OCI-LY7 (cell line): Measurements from ENCODE around the gene FALEC. TPM values are rescaled to one million over a fixed set of nuclear protein-coding genes. Genes with fewer than 3 reads are reported as not detected.

Experiments used
- BruUV-seq: library from RNA; stranded (reverse); fragments of 400-500 nt; replicated peaks from 2 replicates; lab custom pipeline; 2021; lab: Mats Ljungman, UMichigan
- CTCF ChIA-PET: fragments of 300-600 bp; sonication (Branson Sonifier 250); formaldehyde crosslinking; loops from one replicate; lab custom pipeline; 2022; ENCODE audit warnings: antibody characterized with exemption; ENCODE audit not compliant: unreplicated experiment; lab: Charles Lee
- POLR2A ChIA-PET: fragments of 300-600 bp; sonication (Branson Sonifier 250); formaldehyde crosslinking; loops from one replicate; lab custom pipeline; 2022; ENCODE audit warnings: antibody characterized with exemption; lab: Charles Lee
- DNase-seq: peaks from one replicate; pipeline ENCODE4 v3.0.0-alpha.2; 2015; ENCODE audit warnings: low spot score
- H2AFZ ChIP-seq: fragments of 200-600 bp; sonication (generic), shearing (Covaris generic); 2 replicates; pipeline ENCODE4 v1.6.1; 2014; ENCODE audit warnings: mild to moderate bottlenecking, antibody characterized with exemption, low read length, moderate library complexity
- H3K27ac ChIP-seq: fragments of 200-600 bp; sonication (generic); 2 replicates; pipeline ENCODE4 v1.5.1; 2014; ENCODE audit warnings: mixed run types, low read depth, mild to moderate bottlenecking, moderate library complexity, low read length, inconsistent platforms; ENCODE audit not compliant: poor library complexity, severe bottlenecking
- H3K36me3 ChIP-seq: fragments of 200-600 bp; sonication (generic); 2 replicates; pipeline ENCODE4 v1.6.1; 2014; ENCODE audit warnings: mild to moderate bottlenecking, antibody characterized with exemption, low read length, moderate library complexity, mixed read lengths; ENCODE audit not compliant: insufficient read depth
- H3K4me1 ChIP-seq: fragments of 200-600 bp; sonication (generic); 2 replicates; pipeline ENCODE4 v1.5.1; 2014; ENCODE audit warnings: mild to moderate bottlenecking, low read length; ENCODE audit not compliant: insufficient read depth, poor library complexity, severe bottlenecking
- H3K4me2 ChIP-seq: fragments of 200-600 bp; sonication (generic); 2 replicates; pipeline ENCODE4 v1.6.1; 2014; ENCODE audit warnings: mild to moderate bottlenecking, low read length
- H3K4me3 ChIP-seq: fragments of 200-600 bp; sonication (generic); 2 replicates; pipeline ENCODE4 v1.5.1; 2014; ENCODE audit warnings: mild to moderate bottlenecking, low read depth, low read length; ENCODE audit not compliant: poor library complexity, severe bottlenecking
- H3K79me2 ChIP-seq: fragments of 200-600 bp; sonication (generic); 2 replicates; pipeline ENCODE4 v1.6.1; 2016; ENCODE audit warnings: low read depth, mild to moderate bottlenecking, low read length, moderate library complexity, mixed read lengths; ENCODE audit not compliant: insufficient read depth
- H3K9me2 ChIP-seq: fragments of 200-600 bp; sonication (generic); 2 replicates; pipeline ENCODE4 v1.6.1; 2016; ENCODE audit warnings: mild to moderate bottlenecking, low read length, mixed read lengths; ENCODE audit not compliant: insufficient read depth
- H3K9me3 ChIP-seq: fragments of 200-600 bp; sonication (generic); 2 replicates; pipeline ENCODE4 v1.6.1; 2014; ENCODE audit warnings: mild to moderate bottlenecking, mixed run types, low read length, mixed read lengths
- H4K20me1 ChIP-seq: fragments of 200-600 bp; sonication (generic); 2 replicates; pipeline ENCODE4 v1.6.1; 2014; ENCODE audit warnings: mild to moderate bottlenecking, antibody characterized with exemption, low read length, moderate library complexity, mixed read lengths; ENCODE audit not compliant: insufficient read depth
- CTCF ChIP-seq: fragments of 200-600 bp; sonication (generic); conservative IDR thresholded peaks from 2 replicates; pipeline ENCODE4 v1.5.1; 2014; ENCODE audit warnings: mild to moderate bottlenecking, antibody characterized with exemption, low read length, moderate library complexity, mixed read lengths
- EZH2phosphoT487 ChIP-seq: fragments of 200-600 bp; sonication (generic); IDR thresholded peaks from 2 replicates; pipeline ENCODE4 v1.6.1; 2018; ENCODE audit warnings: low read depth, borderline replicate concordance, mild to moderate bottlenecking, mixed run types, antibody characterized with exemption, low read length, moderate library complexity, mixed read lengths
- intact Hi-C: fragments of 100-400 bp; cut with micrococcal nuclease; formaldehyde crosslinking; loops from one replicate; pipeline ENCODE4 v1.10.0; 2022; ENCODE audit not compliant: unreplicated experiment
- total RNA-seq, 2 experiments: library from RNA; depleted of rRNA in 1 of 2; stranded (reverse); fragments of >200 nt in 1 of 2; shearing (Covaris generic) in 1 of 2; gene quantifications; 2 replicates each; pipeline ENCODE4 v1.2.3, GENCODE V29; 2014 to 2022

Gene FALEC
- total RNA-seq, 2 experiments from 2014 or later, result 0.47 to 1.9 TPM

DNA sequence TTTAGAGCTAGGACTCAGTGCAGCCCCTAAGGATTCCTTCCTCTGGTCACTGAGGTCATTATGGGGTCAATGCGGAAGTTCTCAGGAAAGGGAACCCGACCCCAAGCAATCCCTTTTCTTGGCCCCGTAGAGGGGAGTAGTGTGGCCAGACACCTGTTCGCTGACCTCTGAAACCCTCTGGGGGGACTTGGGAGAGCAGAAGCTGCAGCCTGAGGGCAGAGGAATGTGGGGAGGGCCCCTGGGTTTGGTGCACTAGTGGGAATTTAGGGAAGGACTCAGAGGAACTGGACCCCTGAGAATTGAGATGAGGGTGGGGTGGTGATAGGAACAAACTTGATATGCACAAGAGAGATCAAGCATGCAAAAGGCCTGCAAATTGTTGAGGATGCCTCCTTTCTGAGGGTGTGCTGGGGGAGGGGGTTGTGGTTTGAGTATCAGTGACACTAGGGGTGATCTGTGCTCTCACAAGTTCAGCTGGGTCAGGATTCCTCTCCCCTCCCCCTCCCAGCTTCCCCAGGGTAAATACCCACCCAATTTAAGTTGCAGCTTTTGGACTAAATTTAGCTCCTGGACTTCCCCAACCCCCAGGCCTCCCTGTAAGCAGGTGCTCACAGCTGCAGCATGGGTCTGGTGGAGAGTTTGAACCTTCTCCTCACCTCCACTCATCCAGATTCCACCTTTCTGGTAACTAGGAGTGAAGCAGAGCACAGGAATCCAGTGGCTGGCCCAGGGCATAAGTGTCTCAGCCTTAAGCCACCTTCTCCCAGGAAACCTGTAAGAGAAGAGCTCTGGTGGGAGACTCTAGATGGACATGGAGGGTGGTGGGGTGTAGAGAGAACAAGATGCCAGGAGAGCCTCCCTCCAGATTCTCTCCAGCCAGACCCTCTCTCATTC lies 47.1 kb downstream of the FALEC start:
- peak overlapping the region; percentile 74 for H3K4me3 ChIP-seq
- intact Hi-C loops, result loop anchor here (1.0 to 10.0 kb wide), 4 partner anchors 17 to 205 kb away; partner anchors contain the start of genes CTSS, MCL1 and RPRD2
- TF ChIP-seq CTCF, result no peak
- TF ChIP-seq EZH2phosphoT487, result no peak
- H4K20me1 ChIP-seq, result no peaks in the 10 kb centered on the region
- peak overlapping the region; percentile 99 for H3K27ac ChIP-seq
- H3K36me3 ChIP-seq, result no peaks in the 10 kb centered on the region
- peak overlapping the region; percentile 97 for H3K4me2 ChIP-seq
- POLR2A ChIA-PET, result interaction anchor here (0.8 to 10.5 kb wide), 11 partner anchors 13 to 363 kb away, joined by 3 to 260 read pairs (median 4); partner anchors contain the start of genes GOLPH3L, MCL1 and SETDB1
- peaks cover 79% of the 10 kb centered on the region for H3K4me1 ChIP-seq
- no peak overlapping the region; the same call in 1 of the 2 replicates for H2AFZ ChIP-seq
- H3K9me2 ChIP-seq, result no peaks in the 10 kb centered on the region
- BruUV-seq, result no TSS peak
- CTCF ChIA-PET, result interaction anchor here (0.6 to 3.0 kb wide), 7 partner anchors 12 to 390 kb away, joined by 3 to 12 read pairs (median 4); partner anchors contain the start of gene MCL1
- H3K9me3 ChIP-seq, result no peaks in the 10 kb centered on the region
- peaks cover 25% of the 10 kb centered on the region; the same call in 1 of the 2 replicates for H3K79me2 ChIP-seq
- DNase-seq, result peak; percentile 99

DNA sequence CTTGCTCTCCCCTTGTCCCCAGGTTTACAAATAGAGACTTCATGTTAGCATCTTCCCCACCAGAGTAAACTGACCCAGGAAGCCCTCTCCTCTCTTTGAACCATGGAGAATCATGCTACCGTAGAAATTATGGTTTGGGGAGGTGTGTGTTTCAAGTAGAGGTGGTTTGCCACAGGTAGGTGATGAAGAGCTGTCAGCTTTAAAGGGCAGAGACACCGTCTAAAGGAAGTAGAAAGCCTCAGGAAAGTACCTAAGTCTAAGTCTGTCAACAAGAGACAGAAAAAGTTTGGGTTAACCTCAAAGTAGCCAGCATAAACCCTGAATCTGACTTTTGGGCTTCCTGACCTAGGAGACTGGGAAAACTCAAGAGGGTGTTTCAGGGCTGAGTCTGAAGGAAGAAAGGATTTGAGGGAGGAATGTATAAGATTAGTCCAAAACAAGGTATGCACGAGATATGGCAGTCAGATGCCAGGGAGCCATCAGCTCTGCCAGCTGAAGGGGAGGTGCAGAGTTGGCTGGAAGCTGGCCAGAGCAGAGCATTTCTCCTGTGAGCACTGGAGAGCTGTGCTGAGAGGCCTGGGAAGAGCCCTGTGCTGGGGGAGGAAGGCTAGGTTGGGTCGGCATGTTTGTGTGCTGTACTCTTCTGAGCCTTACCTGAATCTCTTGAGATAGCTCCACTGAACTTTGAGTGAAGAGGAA lies 47.9 kb downstream of the FALEC start:
- Histone ChIP-seq H3K79me2 (peaks cover 26% of the 10 kb centered on the region; the same call in 1 of the 2 replicates), H3K4me2 (peak overlapping the region; percentile 97), H3K9me2 (no peaks in the 10 kb centered on the region), H3K4me3 (peak overlapping the region; percentile 74), H3K27ac (peak overlapping the region; percentile 99), H3K9me3 (no peaks in the 10 kb centered on the region), H3K36me3 (no peaks in the 10 kb centered on the region), H4K20me1 (no peaks in the 10 kb centered on the region), H2AFZ (no peak overlapping the region), H3K4me1 (peaks cover 87% of the 10 kb centered on the region)
- peak; percentile 81 for DNase-seq
- TF ChIP-seq CTCF (0 out of 2 replicates have a peak, but pooled peaks have one; percentile 54), EZH2phosphoT487 (no peak)
- intact Hi-C loops, result loop anchor here (1.0 to 10.0 kb wide), 4 partner anchors 16 to 204 kb away; partner anchors contain the start of genes CTSS, MCL1 and RPRD2
- CTCF ChIA-PET, result interaction anchor here (0.6 to 3.0 kb wide), 5 partner anchors 9 to 389 kb away, joined by 3 to 12 read pairs (median 5); no protein-coding TSS in a partner anchor
- BruUV-seq, result TSS peak; percentile 70
- POLR2A ChIA-PET, result interaction anchor here (0.5 to 10.5 kb wide), 13 partner anchors 13 to 940 kb away, joined by 3 to 260 read pairs (median 5); partner anchors contain the start of genes GOLPH3L and MCL1
